ENCODE results near the gene DSG1.
"Not testable (repeated sequence)": the region's sequence is repeated elsewhere in the genome, so short reads cannot be mapped to it uniquely, and the experiment has no call there.

DSG1 gene

DNA sequence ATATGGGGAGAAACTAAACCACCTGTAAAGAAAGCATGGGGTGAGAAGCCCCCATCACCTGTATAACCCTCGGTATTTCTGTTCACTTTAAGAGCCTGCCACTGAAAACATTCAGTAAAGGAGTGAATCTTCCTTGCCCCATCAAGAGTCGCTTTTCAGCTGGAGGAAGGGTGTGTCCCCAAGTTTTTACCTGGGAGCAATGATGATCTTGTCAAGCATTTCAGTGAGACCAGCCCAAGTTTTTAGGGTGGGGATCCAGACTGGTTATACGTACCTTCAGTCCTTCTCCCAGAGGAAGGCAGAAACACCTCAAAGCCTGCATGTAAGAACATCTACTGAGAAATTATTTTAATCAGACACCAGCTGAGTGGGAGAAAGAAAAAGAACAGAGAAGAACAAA, at the start of gene DSG1:
Gene DSG1 (plus strand): TSS at position 301 of the 400 bp plus-strand sequence. CDS start 141 bp downstream, outside the sequence.
- no peak within 1 kb of the TSS for H3K27ac Mint-ChIP-seq
- H3K27me3 Mint-ChIP-seq (ENCODE audit: low read depth), result no peaks in the 10 kb centered on the region
- H3K4me3 Mint-ChIP-seq, result no peak within 1 kb of the TSS
- no peaks in the 10 kb centered on the region for H3K36me3 Mint-ChIP-seq (ENCODE audit: low read depth)
- H3K9me3 Mint-ChIP-seq, result no peaks in the 10 kb centered on the region
- no peaks in the 10 kb centered on the region for H3K4me1 Mint-ChIP-seq (ENCODE audit: low read depth)

DNA sequence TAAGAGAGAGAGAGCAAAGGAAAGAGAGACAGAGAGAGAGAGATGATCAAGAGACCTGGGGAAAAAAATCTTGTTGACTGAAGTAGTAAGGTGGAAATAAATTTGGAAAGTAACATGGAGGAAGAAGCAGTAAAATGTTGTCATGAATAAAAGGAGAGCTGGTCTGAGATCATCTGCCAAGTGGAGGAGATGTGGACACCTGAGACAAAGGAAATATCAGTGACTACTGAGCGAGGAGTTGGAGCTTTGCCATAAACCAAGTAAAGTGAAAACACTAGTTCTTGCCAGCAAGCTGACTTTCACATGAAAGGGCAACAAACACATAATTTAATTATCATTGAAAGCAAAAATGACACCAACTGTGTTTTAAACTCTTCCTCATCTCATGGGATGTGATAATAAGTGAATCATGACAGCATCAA, 49.0 kb upstream of the DSG1 start:
- Mint-ChIP-seq H3K4me3 (no peak overlapping the region), H3K4me1 (ENCODE audit: low read depth) (no peaks in the 10 kb centered on the region), H3K27ac (no peak overlapping the region), H3K27me3 (ENCODE audit: low read depth) (no peaks in the 10 kb centered on the region), H3K9me3 (no peaks in the 10 kb centered on the region), H3K36me3 (ENCODE audit: low read depth) (no peaks in the 10 kb centered on the region)

GRCh38 chr18:31269566-31269965, 48.4 kb upstream of the DSG1 start:
- Mint-ChIP-seq H3K4me3 (no peak overlapping the region), H3K27me3 (ENCODE audit: low read depth) (no peaks in the 10 kb centered on the region), H3K4me1 (ENCODE audit: low read depth) (no peaks in the 10 kb centered on the region), H3K36me3 (ENCODE audit: low read depth) (no peaks in the 10 kb centered on the region), H3K27ac (no peak overlapping the region), H3K9me3 (no peaks in the 10 kb centered on the region)

DNA sequence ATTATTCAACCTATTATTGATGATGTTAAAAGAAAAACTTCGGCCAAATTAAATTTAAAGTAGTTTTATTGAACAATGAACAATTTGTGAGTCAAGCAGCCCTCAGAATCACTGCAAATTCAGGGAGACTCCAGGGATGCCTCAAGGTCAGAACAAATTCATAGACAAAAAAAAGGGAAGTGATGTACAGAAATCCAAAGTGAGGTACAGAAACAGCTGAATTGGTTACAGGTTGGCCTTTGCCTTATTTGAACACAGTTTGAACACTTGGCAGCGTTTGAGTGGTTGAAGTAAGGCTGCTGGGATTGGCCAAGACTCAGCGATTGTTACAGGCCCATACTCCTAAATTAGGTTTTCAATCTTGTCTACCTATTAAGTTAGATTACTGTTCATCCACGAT, 47.4 kb upstream of the DSG1 start:
- Mint-ChIP-seq H3K27me3 (ENCODE audit: low read depth) (no peaks in the 10 kb centered on the region), H3K36me3 (ENCODE audit: low read depth) (no peaks in the 10 kb centered on the region), H3K9me3 (no peaks in the 10 kb centered on the region), H3K4me3 (no peak overlapping the region), H3K4me1 (ENCODE audit: low read depth) (no peaks in the 10 kb centered on the region), H3K27ac (no peak overlapping the region)

DNA sequence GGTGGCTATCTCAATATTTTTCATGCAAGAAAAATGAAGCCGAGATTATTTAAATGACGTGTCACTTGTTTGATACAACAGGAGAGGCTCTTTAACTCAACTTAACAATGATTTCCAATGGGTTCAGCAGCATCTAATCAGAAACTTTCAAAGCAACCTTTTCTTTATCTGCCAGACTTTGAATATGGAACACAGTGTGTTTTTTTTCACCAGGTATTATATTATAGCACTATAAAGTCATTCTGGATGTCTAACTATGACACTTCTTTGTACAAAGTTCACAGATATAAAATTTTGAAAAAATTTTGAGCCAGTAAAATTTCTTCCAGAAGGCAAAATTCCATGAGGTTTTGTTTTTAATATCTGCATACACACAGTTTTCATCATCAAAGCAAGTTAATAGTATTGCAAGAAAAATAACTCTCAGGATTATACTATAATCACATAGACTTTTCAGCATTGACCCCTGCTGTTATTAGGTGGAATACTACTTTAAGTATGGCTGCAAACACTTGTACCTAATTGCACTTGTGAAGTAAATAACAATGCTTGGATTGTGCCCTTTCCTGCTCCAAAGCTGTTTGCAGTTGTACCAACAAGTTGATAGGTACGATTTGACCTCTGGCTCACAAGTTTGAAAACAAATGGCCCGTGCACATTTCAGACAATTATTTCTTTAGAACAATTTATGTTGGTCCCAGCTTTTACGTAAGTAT, 44.0 kb upstream of the DSG1 start:
- no peaks in the 10 kb centered on the region for H3K36me3 Mint-ChIP-seq (ENCODE audit: low read depth)
- no peaks in the 10 kb centered on the region for H3K9me3 Mint-ChIP-seq
- no peak overlapping the region for H3K27ac Mint-ChIP-seq
- no peak overlapping the region for H3K4me3 Mint-ChIP-seq
- H3K27me3 Mint-ChIP-seq (ENCODE audit: low read depth), result no peaks in the 10 kb centered on the region
- no peaks in the 10 kb centered on the region for H3K4me1 Mint-ChIP-seq (ENCODE audit: low read depth)

GRCh38 chr18:31274931-31275330, 43.0 kb upstream of the DSG1 start:
- H3K4me3 Mint-ChIP-seq, result no peak overlapping the region

DNA sequence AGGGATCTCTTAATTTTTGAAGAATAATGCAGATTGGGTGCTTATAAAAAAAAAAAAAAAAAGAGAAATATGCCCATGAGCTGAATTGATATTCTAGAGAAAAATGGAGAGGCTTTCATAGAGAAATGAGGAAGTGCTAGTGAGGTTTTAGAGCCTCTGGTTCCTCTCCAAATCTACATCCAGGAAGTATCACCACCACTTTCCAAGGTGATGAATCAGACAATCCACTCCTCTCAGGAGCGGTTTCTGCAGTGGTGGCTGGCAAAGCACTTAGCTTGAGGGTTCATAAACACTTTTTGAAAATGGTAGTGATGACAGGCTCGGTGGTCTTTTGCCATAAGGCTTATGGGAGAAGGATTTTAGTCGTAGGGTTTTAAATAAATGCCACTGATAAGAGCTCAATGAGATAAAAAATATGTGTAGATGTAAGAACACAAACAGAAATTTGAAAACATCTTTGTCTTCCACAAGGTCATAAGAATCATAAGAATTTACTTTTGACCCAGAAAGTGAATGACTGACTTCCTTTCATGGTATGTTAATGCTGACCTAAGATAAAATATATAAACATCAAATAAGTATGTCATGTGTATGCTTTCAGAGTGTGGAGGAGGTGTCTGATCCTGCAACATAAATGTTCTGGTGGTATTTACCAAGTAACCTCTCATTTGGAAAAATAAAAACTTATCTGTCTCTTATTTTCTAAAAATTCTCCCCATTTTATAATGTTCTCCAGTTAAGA, 42.1 kb upstream of the DSG1 start:
- H3K27me3 Mint-ChIP-seq (ENCODE audit: low read depth), result no peaks in the 10 kb centered on the region
- H3K4me1 Mint-ChIP-seq (ENCODE audit: low read depth), result no peaks in the 10 kb centered on the region
- no peaks in the 10 kb centered on the region for H3K36me3 Mint-ChIP-seq (ENCODE audit: low read depth)
- H3K4me3 Mint-ChIP-seq, result no peak overlapping the region
- no peak overlapping the region for H3K27ac Mint-ChIP-seq
- H3K9me3 Mint-ChIP-seq, result no peaks in the 10 kb centered on the region

More at GRCh38 chr18:31274931-31275330, 43.0 kb upstream of the DSG1 start:
- H3K4me1 Mint-ChIP-seq (ENCODE audit: low read depth), result no peaks in the 10 kb centered on the region
- H3K27me3 Mint-ChIP-seq (ENCODE audit: low read depth), result no peaks in the 10 kb centered on the region
- no peak overlapping the region for H3K27ac Mint-ChIP-seq
- H3K9me3 Mint-ChIP-seq, result no peaks in the 10 kb centered on the region
- H3K36me3 Mint-ChIP-seq (ENCODE audit: low read depth), result no peaks in the 10 kb centered on the region

- H3K27ac Mint-ChIP-seq, result no peak overlapping the region
- no peak overlapping the region for H3K4me3 Mint-ChIP-seq
- H3K36me3 Mint-ChIP-seq (ENCODE audit: low read depth), result no peaks in the 10 kb centered on the region
- H3K9me3 Mint-ChIP-seq, result no peaks in the 10 kb centered on the region
- no peaks in the 10 kb centered on the region for H3K27me3 Mint-ChIP-seq (ENCODE audit: low read depth)
- no peaks in the 10 kb centered on the region for H3K4me1 Mint-ChIP-seq (ENCODE audit: low read depth)
These were observed 39.3 kb upstream of the DSG1 start for GRCh38 chr18:31278609-31279071.

- Mint-ChIP-seq H3K27me3 (ENCODE audit: low read depth) (no peaks in the 10 kb centered on the region), H3K9me3 (peaks cover 3% of the 10 kb centered on the region), H3K4me3 (no peak overlapping the region), H3K36me3 (ENCODE audit: low read depth) (no peaks in the 10 kb centered on the region), H3K27ac (no peak overlapping the region), H3K4me1 (ENCODE audit: low read depth) (no peaks in the 10 kb centered on the region)
These were observed 37.5 kb upstream of the DSG1 start for GRCh38 chr18:31280502-31280901.

DNA sequence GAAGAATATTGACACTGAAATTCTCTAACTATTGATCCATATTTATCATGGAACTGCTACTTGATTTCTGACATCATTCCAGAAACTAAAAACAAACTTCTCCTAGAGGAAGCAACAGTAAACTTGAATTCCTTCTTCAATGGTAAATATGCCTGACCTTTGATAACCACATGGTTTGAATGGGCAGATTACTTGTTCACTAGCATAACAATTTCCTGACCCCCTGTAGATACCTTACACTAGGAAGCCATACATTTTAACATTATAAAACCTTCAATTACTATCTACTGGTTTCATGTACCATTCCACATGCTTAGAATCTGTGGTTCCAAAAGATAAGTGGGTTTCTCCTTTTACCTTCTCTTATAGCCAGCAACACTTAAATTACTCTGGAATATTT, 36.5 kb upstream of the DSG1 start:
- Mint-ChIP-seq H3K4me3 (no peak overlapping the region), H3K9me3 (peaks cover 7% of the 10 kb centered on the region), H3K27me3 (ENCODE audit: low read depth) (no peaks in the 10 kb centered on the region), H3K36me3 (ENCODE audit: low read depth) (no peaks in the 10 kb centered on the region), H3K4me1 (ENCODE audit: low read depth) (no peaks in the 10 kb centered on the region), H3K27ac (no peak overlapping the region)

DNA sequence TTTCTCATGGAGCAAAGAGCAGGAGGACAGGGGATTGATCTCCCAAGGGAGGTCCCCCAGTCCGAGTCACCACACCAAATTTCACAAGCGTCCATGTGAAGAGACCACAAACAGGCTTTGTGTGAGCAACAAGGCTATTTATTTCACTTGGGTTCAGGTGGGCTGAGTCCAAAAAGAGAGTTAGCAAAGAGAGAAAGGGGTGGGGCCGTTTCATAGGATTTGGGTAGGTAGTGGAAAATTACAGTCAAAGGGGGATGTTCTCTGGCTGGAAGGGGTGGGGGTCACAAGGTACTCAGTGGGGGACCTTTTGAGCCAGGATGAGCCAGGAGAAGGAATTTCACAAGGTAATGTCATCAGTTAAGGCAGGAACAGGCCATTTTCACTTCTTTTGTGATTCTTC, 28.5 kb upstream of the DSG1 start:
- H3K9me3 Mint-ChIP-seq, result peaks cover 38% of the 10 kb centered on the region
- H3K27me3 Mint-ChIP-seq (ENCODE audit: low read depth), result not testable (repeated sequence)

DNA sequence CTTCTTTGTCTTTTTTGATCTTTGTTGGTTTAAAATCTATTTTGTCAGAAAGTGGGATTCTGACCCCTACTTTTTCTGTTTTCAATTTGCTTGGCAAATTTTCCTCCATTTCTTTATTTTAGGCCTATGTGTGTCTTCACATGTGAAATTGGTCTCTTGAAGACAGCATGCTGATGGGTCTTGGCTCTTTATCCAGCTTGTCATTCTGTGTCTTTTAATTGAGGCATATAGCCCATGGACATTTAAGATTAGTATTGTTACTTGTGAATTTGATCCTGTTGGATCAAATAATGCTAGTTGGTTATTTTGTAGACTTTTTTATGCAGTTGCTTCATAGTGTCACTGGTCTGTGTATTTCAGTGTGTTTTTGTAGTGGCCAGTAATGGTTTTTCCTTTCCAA, 26.3 kb upstream of the DSG1 start:
- H3K4me1 Mint-ChIP-seq (ENCODE audit: low read depth), result no peaks in the 10 kb centered on the region
- no peak overlapping the region for H3K4me3 Mint-ChIP-seq
- peaks cover 35% of the 10 kb centered on the region for H3K9me3 Mint-ChIP-seq
- H3K27me3 Mint-ChIP-seq (ENCODE audit: low read depth), result no peaks in the 10 kb centered on the region
- H3K36me3 Mint-ChIP-seq (ENCODE audit: low read depth), result no peaks in the 10 kb centered on the region
- H3K27ac Mint-ChIP-seq, result no peak overlapping the region

More for the DNA sequence above, 28.5 kb upstream of the DSG1 start:
- not testable (repeated sequence) for H3K27ac Mint-ChIP-seq; H3K4me1 Mint-ChIP-seq (ENCODE audit: low read depth); H3K4me3 Mint-ChIP-seq; H3K36me3 Mint-ChIP-seq (ENCODE audit: low read depth)

DNA sequence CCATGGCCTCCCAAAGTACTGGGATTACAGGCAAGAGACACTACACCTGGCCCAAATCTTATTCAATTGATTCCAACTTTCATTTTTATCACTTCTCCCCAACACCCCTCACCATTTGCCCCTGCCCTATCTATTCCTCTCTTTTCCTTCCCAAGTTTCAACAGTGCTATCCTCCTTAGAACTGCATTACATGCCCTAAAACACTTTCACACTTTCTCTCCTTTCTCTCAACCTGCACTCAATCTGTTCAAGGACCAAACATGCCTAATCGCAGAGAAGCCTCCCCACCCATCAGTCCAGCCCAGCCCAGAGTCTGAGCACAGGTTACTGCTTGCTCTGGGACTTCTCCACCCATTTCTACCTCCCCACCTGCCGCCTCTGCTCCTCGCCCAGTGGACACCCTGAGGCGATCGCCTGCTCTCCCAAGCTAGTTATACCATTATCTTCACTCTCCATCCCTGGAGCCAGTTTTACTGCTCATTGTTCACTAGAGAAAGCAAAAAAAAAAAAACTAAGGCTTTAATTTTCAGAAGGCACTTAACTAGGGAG, 23.7 kb upstream of the DSG1 start:
- Mint-ChIP-seq H3K9me3 (peaks cover 20% of the 10 kb centered on the region), H3K4me1 (ENCODE audit: low read depth) (no peaks in the 10 kb centered on the region), H3K27ac (no peak overlapping the region), H3K36me3 (ENCODE audit: low read depth) (no peaks in the 10 kb centered on the region), H3K4me3 (no peak overlapping the region), H3K27me3 (ENCODE audit: low read depth) (no peaks in the 10 kb centered on the region)

DNA sequence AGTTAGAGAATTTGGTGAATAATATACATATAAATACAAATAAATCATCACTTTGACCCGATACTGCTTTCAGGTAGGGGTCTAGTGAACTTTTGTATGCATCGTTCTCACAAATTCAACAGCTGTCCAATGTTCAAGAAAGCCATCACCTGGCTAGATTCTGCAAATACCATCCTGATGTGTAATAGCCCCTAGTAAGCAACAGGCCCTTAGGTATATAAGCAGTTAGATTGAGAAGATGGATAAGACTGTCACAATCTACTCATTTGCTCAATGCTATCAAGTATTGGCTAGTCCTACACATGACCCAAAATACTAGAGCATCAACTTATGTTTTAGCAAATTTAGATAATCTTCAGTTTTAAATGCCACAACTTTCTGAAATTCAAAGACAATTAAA, 20.7 kb upstream of the DSG1 start:
- H3K9me3 Mint-ChIP-seq, result peaks cover 7% of the 10 kb centered on the region
- no peaks in the 10 kb centered on the region for H3K27me3 Mint-ChIP-seq (ENCODE audit: low read depth)
- no peaks in the 10 kb centered on the region for H3K4me1 Mint-ChIP-seq (ENCODE audit: low read depth)
- H3K36me3 Mint-ChIP-seq (ENCODE audit: low read depth), result no peaks in the 10 kb centered on the region
- H3K27ac Mint-ChIP-seq, result no peak overlapping the region
- H3K4me3 Mint-ChIP-seq, result no peak overlapping the region

- Mint-ChIP-seq H3K36me3 (ENCODE audit: low read depth) (no peaks in the 10 kb centered on the region), H3K4me1 (ENCODE audit: low read depth) (no peaks in the 10 kb centered on the region), H3K27ac (no peak overlapping the region), H3K4me3 (no peak overlapping the region), H3K27me3 (ENCODE audit: low read depth) (no peaks in the 10 kb centered on the region), H3K9me3 (no peaks in the 10 kb centered on the region)
These were observed 16.7 kb upstream of the DSG1 start for GRCh38 chr18:31301201-31301655.

All from T-helper 1 cell treated with Interleukin-12 subunit alpha and Interleukin-12 subunit beta and Interleukin-4 antibody, amounts not matched to agents 30 μg/mL and 1 μg/mL, for 36 hours (primary cell).